Measurements from ENCODE around the gene MTAP.

MTAP gene

DNA sequence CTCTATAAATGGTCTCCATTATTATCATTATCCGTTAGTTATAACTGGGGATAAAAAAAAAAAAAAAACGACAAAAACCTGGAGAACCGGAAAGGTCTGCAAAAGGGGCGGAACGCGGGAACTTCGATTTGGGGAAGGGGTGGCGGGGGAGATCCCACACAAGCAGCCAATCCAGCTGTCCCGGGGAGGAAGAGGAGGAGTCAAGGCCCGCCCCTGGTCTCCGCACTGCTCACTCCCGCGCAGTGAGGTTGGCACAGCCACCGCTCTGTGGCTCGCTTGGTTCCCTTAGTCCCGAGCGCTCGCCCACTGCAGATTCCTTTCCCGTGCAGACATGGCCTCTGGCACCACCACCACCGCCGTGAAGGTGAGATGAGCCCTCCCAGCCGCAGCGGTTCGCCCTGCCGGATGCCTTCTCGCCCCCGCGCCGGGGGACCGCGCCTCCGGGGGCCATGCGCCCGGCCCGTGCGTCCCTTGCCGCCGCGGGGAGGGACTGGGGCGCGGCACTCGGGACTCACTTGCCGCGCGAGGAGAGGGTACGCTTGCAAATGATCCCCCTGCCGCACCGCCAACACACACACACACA is at the start of gene MTAP:
MTAP (plus strand) TSS at position 219 of the 583 bp plus-strand sequence; CDS start at position 332, 113 bp downstream.
- DNase-seq (ENCODE audit: low spot score): peak; percentile 88

DNA sequence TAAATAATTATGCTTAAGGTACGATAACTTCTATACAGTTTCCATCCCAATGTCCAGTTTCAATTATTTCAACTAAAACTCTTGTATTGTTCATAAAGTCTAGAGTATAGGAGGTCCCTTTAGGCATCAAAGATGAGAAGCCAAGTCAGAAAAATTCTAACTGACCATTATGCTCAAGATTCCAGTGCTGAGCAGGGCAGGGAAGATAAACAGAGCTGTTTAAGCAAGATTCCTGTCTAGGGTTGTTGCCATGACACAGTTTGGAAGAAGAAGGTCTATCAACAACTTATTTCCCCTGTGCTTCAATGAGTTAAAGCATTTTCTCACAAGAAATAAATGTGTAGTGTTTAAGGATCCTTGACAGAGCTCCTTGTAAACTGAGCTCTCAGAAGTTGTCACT is 48.9 kb upstream of the MTAP start:
- DNase-seq (ENCODE audit: low spot score): no peak

DNA sequence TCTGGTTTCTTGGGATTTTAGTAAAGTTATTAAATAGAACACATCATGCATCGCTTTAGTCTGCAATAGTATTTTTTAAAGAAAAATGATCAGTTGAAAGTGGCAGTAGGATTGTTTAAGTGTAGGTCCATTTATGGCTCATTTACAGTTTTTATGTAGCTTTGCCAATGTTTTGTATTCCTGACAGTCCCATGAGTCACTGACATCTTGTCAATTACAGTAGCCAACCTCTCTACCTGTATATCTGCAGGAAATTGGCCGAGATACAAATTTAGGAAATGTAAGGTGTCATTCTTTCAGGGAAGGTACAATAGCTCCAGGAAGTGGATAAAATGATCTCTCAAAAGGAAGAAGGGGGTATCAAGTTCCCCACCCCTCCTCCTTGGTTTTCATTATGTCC is 47.7 kb upstream of the MTAP start:
- DNase-seq (ENCODE audit: low spot score): no peak

DNA sequence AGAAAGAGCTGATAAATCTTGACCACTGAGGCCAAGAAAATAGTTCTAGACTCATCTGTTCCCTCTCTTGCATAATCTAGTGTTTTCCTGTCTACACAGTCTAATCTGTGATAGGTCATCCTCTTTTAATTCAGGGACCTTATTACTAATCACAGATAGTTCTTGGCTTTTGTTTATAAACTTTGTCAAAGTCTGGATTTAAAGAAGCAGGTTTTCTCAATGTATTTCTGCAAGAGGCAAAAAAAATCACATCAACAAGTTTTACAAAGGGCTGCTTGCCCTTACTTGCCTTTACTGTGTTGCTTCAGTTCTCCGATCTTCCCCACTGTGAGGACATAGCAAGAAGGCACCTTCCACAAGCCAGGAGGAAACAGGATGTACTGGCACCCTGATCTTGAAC is 43.9 kb upstream of the MTAP start:
- no peak for DNase-seq (ENCODE audit: low spot score)

DNA sequence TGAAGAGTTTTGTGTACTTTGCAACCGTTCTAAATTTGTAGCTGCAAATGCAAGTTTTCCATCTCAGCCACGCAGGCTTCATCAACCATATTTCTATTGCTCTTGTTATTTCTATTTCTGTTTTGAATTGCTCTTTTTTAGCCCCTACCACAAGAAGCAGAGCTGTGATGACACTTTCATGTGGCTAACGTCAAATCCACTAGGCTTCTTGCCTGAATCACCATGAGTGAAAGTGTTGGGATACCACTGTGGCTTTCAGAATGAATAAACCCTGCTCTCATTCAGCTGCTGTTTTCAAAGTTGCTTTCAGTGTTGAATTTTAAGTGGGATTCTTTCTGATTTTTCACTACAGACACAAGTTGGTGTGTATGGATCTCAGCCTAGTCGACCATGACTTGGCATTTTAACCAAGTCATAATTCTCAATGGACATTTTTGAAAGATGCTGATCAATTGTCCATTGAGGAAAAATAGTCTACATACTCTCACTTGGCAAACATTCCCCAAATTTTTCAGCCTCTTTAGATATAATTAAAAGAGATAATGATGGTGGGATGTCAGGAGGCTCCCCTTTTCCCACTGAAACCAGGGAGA is 41.0 kb upstream of the MTAP start:
- no peak for DNase-seq (ENCODE audit: low spot score)

DNA sequence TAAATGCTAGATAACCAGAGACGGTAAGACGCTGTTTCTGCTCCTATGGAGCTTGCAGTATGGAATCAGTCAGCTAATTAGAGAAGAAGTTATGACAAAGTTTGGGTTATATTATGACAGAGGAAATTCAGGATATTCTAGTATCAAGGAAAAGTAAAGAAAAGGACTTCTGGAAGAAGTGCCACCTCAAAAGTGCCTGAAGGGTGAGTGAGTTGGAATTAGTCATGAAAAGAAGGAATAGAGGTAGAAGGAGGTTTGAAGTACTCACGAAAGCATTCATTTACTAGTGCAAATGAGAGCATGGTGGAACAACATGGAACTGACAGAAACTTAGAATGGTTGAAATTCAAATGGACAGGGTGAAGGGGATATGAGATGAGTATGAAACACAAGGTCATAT is 40.4 kb upstream of the MTAP start:
- DNase-seq (ENCODE audit: low spot score): no peak

DNA sequence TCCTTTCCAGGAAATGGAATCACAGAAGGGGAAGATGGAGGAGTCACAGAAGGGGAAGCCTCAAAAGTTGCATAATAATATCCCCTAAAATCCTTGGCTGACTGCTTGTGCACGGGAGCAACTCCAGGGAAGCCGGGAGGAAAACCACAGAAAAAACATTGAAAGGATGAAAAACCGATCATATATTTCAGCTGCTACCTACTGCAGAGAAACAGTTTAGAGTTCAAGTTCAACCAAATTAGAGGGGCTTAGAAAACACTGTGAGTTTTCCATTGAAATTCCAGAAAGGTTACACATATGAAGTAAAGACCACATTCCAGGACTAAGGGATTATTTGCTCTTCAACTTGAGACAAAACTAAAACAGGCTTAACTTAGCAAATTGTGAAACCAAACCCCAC is 37.6 kb upstream of the MTAP start:
- DNase-seq (ENCODE audit: low spot score): no peak

DNA sequence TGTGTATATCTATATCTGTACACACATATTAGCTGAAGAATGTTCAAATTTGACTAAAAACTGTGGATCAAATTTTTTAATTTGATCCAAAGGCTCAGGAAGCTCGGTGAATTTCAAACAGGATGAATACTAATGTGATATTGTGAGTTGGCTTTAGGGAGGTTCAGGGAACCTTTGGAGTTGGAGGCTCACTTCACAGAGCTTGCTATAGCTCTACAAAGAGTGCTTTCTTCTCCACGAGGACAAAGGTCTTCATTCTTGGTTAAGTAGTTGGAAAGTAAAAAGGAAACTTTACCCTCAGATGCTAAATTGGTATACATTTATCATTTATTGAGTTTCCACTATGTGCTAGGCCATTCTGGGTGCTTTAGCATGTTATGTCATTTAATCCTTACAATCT is 36.3 kb upstream of the MTAP start:
- DNase-seq (ENCODE audit: low spot score): no peak

DNA sequence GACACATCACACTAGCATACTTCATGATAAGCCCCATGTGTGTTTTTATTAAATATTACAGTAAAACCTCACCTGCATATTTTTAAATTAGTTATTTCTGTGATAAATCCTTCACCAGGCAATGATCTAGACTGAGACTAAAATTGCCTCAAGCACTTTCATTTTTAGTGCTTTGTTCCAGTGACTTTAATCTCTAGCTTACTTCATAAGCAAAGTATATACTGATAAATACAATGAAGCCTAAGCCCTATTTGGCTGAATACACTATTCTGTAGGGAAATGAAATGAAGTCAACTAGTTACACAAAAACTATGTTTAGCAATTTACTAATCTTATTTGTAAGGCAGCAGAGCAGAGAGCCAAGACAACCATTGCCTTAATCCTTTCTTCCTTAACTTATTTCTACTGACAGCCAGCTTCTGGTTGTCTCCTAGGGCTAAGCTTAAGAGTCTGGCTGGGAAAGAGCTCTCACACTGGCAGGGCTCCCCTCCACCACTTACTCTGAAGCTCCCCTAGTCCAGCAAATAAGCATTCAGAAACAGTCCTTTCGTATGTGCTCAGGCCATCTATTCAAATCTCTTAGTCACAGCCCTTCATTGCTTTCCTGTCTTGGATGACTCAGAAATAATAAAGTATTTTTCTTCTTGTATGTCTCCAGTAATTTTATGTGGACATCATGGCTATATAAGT is 31.4 kb upstream of the MTAP start:
- DNase-seq (ENCODE audit: low spot score): no peak

DNA sequence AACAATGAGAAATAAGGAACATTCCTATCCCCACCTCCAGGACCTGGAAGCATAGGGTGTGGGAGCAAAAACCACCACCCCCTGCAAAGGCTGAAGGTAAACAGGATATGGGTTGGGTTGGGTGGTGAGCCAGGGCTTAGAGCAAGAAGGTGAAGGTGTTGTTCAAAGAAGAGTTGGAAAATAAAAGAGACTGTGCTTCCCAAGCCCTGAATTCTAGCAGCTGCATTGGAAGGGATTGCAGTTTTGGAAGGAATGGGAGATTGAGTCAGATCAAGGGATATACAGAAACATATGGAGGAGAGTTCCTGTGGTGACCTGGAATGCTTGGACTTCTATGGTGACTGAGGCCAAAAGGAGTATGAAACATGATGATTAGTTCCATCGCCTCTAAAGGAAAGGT is 24.7 kb upstream of the MTAP start:
- DNase-seq (ENCODE audit: low spot score): no peak

DNA sequence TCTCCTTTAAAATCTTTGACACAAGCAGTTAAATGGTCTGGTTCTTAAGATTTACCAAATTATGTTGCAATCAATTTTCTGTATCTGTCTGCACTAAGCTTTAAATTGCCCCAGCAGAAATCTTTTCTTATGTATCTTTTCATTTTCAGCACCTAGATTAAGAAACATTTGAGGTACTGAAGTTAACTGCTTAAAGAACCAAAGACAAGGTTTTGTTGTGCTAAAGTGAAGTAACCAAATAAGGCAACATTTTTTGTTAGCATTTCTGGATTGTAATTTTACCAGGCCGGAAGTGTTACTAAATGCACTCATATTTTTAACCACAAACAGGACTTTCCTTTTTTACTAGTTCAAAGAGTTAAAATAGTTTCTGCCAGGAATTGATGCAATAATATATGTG is 24.1 kb upstream of the MTAP start:
- DNase-seq (ENCODE audit: low spot score): no peak

DNA sequence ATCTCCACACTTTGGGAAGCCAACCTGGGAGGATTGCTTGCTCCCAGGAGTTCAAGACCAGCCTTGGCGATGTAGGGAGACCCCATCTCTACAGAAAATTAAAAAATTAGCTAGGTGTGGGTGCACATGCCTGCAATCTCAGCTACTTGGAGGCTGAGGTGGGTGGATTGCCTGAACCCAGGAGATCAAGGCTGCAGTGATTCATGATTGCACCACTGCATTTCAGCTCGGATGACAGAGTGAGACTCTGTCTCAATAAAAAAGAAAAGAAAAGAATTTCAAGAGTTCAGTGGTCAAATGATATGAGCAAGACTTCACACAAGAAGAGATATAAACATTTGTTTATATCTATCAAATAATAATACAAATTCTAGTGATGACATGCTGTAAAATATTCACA is 23.0 kb upstream of the MTAP start:
- no peak for DNase-seq (ENCODE audit: low spot score)

DNA sequence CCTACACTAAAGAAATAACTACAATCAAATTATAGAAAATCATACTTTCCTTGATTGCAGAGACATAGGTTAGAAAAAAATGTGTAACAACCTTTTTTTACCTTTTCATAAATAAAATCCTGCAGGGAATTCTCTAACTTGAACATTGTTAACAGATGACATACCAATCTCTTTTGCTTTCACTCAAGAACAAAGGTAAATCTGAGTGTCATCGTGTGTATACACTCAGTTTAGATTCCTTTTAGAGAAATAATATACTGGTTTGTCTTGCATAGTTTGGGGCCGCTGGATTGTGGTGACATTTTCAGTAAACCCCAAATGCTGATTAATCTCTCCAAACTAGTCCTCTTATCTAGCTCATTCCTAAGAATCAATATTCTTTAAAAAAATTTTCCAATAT is 20.8 kb upstream of the MTAP start:
- DNase-seq (ENCODE audit: low spot score): no peak

DNA sequence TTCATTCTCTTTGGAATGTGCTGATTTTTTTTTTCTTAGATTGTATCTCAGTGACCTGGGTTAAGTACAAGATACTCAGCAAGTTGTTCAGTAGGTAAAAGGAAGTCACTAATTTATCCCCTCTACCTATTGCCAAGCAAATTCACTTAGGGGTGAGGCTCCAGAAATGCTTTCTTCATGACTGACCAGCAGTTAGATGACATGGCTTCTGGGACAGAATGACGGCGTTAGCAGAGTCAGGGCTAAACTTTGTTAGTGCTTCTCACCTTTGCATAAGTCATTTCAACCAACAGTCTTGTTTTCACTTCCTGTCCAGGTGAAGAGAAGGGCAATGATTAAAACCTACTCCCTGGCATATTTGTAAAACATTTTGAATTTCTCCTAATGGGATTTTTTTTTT is 20.2 kb upstream of the MTAP start:
- DNase-seq (ENCODE audit: low spot score): no peak

DNA sequence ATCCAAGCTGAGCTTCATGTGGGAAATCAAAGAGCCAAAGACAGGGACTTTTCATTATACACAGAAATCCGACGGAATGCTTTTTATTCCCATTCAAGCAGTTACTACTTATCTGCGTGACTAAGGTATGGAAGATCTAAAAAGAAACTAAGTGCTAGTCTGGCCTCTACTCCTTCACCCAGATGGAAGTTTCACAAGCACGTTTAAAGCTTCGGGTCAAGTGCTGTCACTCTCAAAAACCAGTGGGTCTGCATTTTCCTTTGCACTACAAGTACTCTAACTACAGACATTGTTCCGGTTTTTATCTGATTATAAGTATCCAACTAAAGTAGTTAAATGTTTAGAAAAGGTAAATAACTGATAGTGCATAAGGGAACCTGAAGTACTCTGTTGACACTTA is 13.7 kb upstream of the MTAP start:
- no peak for DNase-seq (ENCODE audit: low spot score)

DNA sequence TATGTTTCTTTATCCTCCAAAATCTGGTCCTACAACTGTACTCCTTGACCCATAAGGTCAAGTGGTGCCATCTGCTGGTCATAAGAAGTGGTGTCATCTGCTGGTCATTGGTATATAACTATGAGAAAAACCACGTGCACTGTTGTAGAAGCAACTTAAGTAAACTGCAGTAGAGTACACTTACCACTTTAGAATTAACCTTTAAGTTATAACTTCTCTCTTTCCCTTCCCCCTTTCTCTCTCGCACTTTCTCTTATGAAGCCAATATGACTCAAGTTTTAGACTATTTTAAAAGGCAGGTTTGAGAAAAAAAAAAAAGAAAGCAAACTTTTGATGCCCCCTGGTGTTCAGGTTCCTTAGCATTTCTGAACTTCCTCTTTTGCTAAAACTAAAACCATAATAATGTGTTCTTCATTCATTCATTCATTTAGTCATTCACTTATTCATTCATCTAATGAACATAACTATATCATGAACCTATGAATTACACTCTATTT is 12.8 kb upstream of the MTAP start:
- DNase-seq (ENCODE audit: low spot score): no peak

DNA sequence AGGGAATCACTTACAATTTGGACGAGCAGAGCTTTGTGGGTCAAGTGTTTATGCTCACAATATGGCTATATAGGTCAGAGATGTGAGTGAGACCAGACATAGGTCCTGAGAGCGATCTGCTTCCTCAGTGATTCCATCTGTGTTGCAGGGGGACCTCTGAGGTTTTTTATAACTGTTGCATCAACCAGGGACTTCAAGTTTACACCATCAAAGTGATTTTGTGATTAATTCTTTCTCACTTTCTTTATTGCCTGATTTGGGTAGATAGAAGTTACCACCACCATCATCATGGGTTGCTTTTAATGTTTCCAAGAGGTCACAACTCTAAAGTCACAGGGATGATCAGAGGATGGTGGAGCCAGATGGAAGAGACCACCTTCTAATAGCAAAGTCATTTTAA is 7.0 kb upstream of the MTAP start:
- DNase-seq (ENCODE audit: low spot score): no peak

DNA sequence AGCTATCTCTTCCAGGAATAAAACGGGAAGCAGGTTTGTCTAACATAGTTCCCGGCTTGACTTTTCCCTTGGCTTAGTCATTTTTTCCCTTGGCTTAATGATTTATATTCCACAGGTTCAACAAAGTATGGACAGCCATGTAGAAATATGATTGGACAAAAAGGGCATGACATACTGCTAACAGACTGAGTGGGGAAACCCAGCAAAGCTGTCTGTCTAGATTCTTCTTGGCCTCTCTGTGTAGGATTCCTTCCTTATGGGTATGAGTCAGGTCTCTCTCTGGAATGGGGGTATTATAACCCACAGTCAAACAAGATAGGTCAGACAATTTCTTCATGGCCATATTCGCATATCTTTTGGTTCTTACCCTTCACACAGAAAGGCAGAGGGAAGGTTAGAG is 5.7 kb upstream of the MTAP start:
- DNase-seq (ENCODE audit: low spot score): no peak

DNA sequence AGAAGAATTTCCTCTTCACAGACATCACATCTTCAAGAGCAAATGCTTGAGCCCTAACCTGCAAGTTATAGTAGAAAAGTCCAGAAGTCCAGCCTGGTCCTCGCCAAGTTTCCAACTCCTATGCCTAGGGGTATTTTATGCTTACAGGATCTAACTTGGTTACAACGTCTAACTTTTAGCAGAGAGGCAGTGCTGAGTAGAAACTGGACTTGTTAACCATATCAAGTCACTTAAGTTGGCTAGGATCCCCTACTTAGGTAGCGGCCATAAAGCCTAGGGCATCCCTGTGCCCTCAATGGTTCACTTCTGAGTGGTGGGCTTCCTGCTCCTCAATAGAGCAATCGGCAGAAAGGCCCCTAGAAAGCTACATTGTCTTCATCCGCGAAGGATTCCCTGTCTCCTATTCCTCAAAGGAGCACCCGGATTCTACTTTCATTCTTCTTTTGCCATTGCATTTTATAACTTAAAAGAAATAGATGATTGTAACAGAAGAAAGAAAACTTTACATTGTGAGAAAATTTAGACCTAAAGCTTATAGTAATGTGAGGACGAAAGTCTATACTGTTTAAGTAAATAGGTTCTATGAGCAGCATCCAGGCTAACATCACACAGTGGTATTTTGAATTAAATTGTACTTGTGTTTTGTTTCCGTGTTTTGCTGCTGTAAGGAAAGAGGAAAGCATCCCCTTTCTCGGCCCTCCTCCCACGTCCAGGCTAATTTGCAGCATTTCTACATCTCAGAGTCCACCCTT is 1.3 kb upstream of the MTAP start:
- no peak for DNase-seq (ENCODE audit: low spot score)

DNA sequence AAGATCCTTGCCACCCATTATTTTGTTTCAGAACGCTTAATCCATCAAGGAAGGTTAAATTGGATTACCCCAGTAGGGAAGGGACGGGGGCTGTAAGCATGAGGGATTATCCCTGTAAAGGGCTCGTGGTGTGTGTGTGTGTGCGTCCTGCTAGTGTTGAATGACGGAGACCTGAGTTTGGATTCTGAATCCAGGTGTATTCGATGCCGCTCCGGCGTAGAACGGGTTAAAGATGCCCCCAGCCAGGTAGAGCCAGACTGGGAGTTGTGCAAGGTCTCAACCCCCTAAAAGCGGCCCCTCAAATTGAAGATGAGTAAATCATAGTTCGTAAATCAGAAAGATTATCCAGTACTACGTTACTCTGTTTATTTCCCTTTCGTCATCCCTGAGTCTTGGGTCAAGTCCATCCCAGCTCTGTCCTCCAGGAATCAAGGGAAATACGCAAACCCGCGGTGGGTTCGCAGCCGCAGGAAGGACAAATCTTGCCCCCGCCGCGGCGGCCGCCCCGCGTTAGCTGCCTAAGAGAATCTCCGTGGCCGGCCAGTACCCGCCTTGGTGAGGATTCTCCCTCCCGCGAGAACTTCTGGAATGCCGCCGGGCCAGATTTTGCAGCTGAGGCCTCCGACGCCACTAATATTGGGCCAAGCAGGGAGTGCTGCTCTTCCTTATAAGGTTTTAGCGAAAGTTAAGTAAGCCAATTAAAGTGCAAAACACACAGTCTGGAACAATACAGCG is 586 bp upstream of the MTAP start:
- no peak for DNase-seq (ENCODE audit: low spot score)

DNA sequence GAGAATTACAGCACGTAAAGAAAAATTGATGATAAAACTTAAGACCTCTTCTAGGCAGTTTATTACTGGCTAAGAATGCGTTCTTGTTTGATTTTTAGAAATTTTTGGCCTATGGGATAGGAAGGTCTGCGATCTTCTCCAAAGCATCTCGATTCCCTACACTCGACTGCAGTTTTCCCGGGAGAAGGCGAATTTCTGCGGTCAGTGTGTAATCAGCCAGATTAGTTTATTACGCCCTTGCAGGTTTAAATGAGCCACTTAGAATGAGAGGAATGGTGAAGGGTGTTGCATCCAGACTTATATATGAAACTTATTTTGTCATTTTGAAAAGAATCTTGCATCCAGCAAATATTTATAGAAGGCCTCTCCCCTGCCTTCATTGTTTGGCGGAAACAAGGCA is 1.2 kb downstream of the MTAP start:
- no peak for DNase-seq (ENCODE audit: low spot score)

DNA sequence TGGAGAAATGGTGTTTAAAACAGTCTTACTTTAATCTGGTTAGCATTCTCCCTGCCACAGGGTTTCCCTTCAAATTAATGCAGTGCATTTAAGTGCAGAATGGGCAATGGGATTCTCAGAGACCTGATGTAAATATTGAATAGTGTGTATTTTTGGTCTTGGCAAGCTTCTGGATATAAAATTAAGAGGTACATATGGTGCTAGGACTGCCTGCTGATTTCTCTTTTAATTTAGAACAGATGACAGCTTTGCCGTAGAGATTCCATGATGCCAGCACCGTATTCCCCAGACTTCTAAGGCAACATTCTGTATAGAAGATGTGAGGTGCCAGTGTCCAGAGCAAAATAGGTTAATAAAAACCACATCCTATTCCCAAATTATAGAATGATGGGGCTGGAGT is 1.9 kb downstream of the MTAP start:
- no peak for DNase-seq (ENCODE audit: low spot score)

All from HuH-7 (cell line).